Measurements from ENCODE around the gene RAB38. TPM values are rescaled to one million over a fixed set of nuclear protein-coding genes. Genes with fewer than 3 reads are reported as not detected.
A peak's percentile ranks its signal among the peaks of the same experiment; 100 is the strongest.

RAB38 gene
- total and polyA plus RNA-seq, 10 of the 15 experiments (the other 5 are each of a cell fraction or from before 2014, with no cell fraction given): 8.4 to 30.5 (median 11.7) TPM

GRCh38 chr11:88206751-88207150 is 31.5 kb upstream of the RAB38 start (continued):
- TF ChIP-seq SKIL (IDR thresholded peaks at IDR 0.05; ENCODE audit: low read depth, poor library complexity, severe bottlenecking) (no peak), FOS (IDR thresholded peaks at IDR 0.05; ENCODE audit: borderline replicate concordance, extremely low read depth, insufficient read length) (no peak), RAD51 (IDR thresholded peaks at IDR 0.05) (no peak), GATAD2B (conservative IDR thresholded peaks at IDR 0.05; ENCODE audit: low read depth) (no peak), REST (IDR thresholded peaks at IDR 0.05; ENCODE audit: low read depth, low read length) (no peak), PAX5 (IDR thresholded peaks at IDR 0.05; ENCODE audit: borderline replicate concordance, low read depth, low read length) (no peak), EED (IDR thresholded peaks at IDR 0.05; ENCODE audit: low read depth) (0 out of 2 replicates have a peak, but pooled peaks have one; percentile 17), FOXM1 (IDR thresholded peaks at IDR 0.05; ENCODE audit: low read depth, low read length) (peak; percentile 26; the same call in 1 of the 2 replicates), ZNF217 (IDR thresholded peaks at IDR 0.05) (no peak), KAT2A (conservative IDR thresholded peaks at IDR 0.05; ENCODE audit: control insufficient read depth, low read depth, low read length) (no peak), E4F1 (IDR thresholded peaks at IDR 0.05; ENCODE audit: borderline replicate concordance, partially characterized antibody) (no peak), STAT3 (IDR thresholded peaks at IDR 0.05; ENCODE audit: low read depth, low read length) (no peak), CEBPZ (IDR thresholded peaks at IDR 0.05; ENCODE audit: low read depth, low read length) (no peak), NFXL1 (IDR thresholded peaks at IDR 0.05; ENCODE audit: borderline replicate concordance) (no peak), NR2C2 (IDR thresholded peaks at IDR 0.05; ENCODE audit: borderline replicate concordance, control insufficient read depth, insufficient read length, low read depth) (no peak), POU2F2 (IDR thresholded peaks at IDR 0.05; ENCODE audit: borderline replicate concordance, low read depth, low read length) (no peak), ZBED1 (IDR thresholded peaks at IDR 0.05; ENCODE audit: borderline replicate concordance) (no peak), RUNX3 (IDR thresholded peaks at IDR 0.05; ENCODE audit: low read length) (peak; percentile 23; the same call in 1 of the 2 replicates)
